GM12878 (cell line): Measurements from ENCODE around the gene SGTA. TPM values are rescaled to one million over a fixed set of nuclear protein-coding genes. Genes with fewer than 3 reads are reported as not detected.

Experiments used
- CTCF ChIP-seq, 3 experiments: IDR thresholded peaks in 2 of 3; conservative IDR thresholded peaks in 1 of 3; 2 replicates each; pipeline ENCODE4 v1.5.1; 2011; ENCODE audit warnings: low read depth in 3 of 3, low read length in 3 of 3, mild to moderate bottlenecking in 3 of 3, control low read depth in 2 of 3, moderate library complexity in 2 of 3, inconsistent platforms in 1 of 3, mixed read lengths in 1 of 3; ENCODE audit not compliant: control insufficient read depth in 2 of 3, insufficient read depth in 1 of 3; ENCODE audit errors: extremely low read depth in 1 of 3
- EGR1 ChIP-seq, 2 experiments: IDR thresholded peaks; 1 replicate in 1 of 2; 2 replicates in 1 of 2; pipeline ENCODE4 v1.6.1; 2011 to 2012; ENCODE audit warnings: low read depth in 2 of 2, low read length in 2 of 2, borderline replicate concordance in 1 of 2, mild to moderate bottlenecking in 1 of 2, moderate library complexity in 1 of 2
- FOXM1 ChIP-seq: IDR thresholded peaks from 2 replicates; pipeline ENCODE4 v1.6.1; 2012; ENCODE audit warnings: low read depth, mild to moderate bottlenecking, inconsistent platforms, low read length, moderate library complexity
- MYC ChIP-seq: IDR thresholded peaks from 2 replicates; pipeline ENCODE4 v1.6.1; 2011; ENCODE audit warnings: mild to moderate bottlenecking, low read length, moderate library complexity, inconsistent platforms; ENCODE audit not compliant: insufficient read depth, insufficient replicate concordance, insufficient read length, severe bottlenecking
- RBBP5 ChIP-seq: fragments of 200-600 bp; sonication (generic); conservative IDR thresholded peaks from 2 replicates; pipeline ENCODE4 v1.6.1; 2016
- ZBTB4 ChIP-seq: fragments of 450-650 bp; formaldehyde crosslinking; IDR thresholded peaks from 2 replicates; pipeline ENCODE4 v1.4.0; 2022; ENCODE audit warnings: mild to moderate bottlenecking, moderate library complexity
- polyA plus RNA-seq, 11 experiments: library from polyadenylated mRNA; depleted of rRNA in 4 of 11; unstranded in 6 of 11; stranded (reverse) in 5 of 11; fragments of >200 nt; fragmentation: Nextera tagmentation in 4 of 11; fragmentation: Illumina TruSeq in 1 of 11; extraction: Ambion mirVana in 4 of 11; extraction: Trizol in 1 of 11; gene quantifications; 1 replicate in 1 of 11; 2 replicates in 10 of 11; pipeline versions ENCODE4 v1.2.1 to v1.2.3, GENCODE V29; 2011 to 2016; ENCODE audit warnings: inconsistent platforms in 2 of 11, missing spikeins in 2 of 11, low read depth in 1 of 11
- total RNA-seq, 4 experiments: library from RNA; depleted of rRNA in 3 of 4; stranded (reverse); fragments of >200 nt in 3 of 4; fragmentation: Illumina TruSeq in 1 of 4; extraction: Trizol in 1 of 4; gene quantifications; 2 replicates each; pipeline versions ENCODE4 v1.2.1 to v1.2.3, GENCODE V29; 2013 to 2021

Gene SGTA
- total and polyA plus RNA-seq, 10 of the 15 experiments (the other 5 are each of a cell fraction or from before 2014, with no cell fraction given) = 2.0 to 102 (median 48.2) TPM

- TF ChIP-seq EGR1 (IDR thresholded peaks at IDR 0.05; ENCODE audit: borderline replicate concordance in 1 of 2, low read depth in 2 of 2, low read length in 2 of 2) = no peak
- TF ChIP-seq CTCF (IDR thresholded peaks at IDR 0.05 in 2 of 3, conservative IDR thresholded peaks at IDR 0.05 in 1 of 3; ENCODE audit: control insufficient read depth in 2 of 3, extremely low read depth in 1 of 3, insufficient read depth in 1 of 3, low read depth in 3 of 3, low read length in 3 of 3) = no peak
- TF ChIP-seq MYC = no peak
- no peak for TF ChIP-seq FOXM1
- no peak for TF ChIP-seq ZBTB4 (CRISPR knock-in tag)
- no peak for TF ChIP-seq RBBP5
Observed at GRCh38 chr19:2803486-2804155, 20.5 kb upstream of the SGTA start (continued).
